Activated CD8-positive, alpha-beta memory T cell treated with anti-CD3 and anti-CD28 coated beads for 36 hours (primary cell): ENCODE results near the gene PRDM16. TPM values are rescaled to one million over a fixed set of nuclear protein-coding genes. Genes with fewer than 3 reads are reported as not detected.

Experiments used
- CTCF ChIA-PET: fragments of 350-600 bp; sonication (Branson Sonifier 250); formaldehyde crosslinking; loops from one replicate; lab custom pipeline; 2021; ENCODE audit warnings: antibody characterized with exemption; lab: Charles Lee
- POLR2A ChIA-PET: fragments of 350-600 bp; sonication (Branson Sonifier 250); formaldehyde crosslinking; loops from one replicate; lab custom pipeline; 2021; ENCODE audit warnings: antibody characterized with exemption; lab: Charles Lee
- total RNA-seq, 2 experiments: library from RNA; stranded (reverse); gene quantifications; one replicate each; pipeline ENCODE4 v1.2.3, GENCODE V29; 2021

Gene PRDM16
- total RNA-seq, 2 experiments from 2014 or later = not detected

DNA sequence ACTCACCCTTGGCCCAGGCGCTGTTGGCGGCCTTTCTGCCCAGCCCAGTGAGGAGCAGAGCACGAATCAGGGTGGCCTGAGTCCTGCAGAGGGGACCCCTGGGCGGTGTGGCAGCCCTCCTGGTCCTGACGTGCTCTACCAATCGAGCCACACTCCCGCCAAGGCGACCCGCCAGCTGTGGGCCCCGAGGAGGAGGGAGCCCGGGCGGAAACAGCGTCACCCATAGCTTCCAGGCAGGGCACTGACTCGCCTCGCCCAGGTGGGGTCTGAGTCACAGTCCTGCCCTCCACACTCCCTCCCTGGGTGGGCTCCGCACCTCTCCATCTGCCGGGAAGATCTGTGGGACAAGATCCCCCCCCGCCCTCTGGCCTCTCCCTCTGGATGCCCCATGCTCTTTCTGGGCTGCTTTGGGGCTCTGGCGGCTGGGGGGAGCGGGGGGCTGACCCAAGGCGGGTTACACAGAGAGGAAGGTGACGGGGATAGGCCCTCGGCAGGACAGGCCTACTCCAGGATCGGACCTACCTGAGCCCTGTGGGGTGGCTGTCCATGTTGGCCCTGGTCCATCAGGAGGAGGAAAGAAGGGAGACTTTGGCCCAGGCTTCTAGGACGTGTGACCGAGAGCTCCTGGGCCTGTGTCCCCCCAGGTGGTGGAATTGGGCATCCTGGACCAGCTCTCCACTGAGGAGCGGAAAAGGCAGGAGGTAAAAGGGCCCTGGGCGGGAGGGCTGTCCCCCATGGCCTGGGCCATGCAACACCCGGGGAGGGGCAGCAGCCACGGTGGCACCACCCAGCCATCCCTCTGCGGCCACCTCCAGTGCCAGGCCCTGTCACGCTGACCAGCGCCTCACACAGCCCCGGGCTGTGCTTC is 399.5 kb downstream of the PRDM16 start:
- ChIA-PET CTCF (no interaction called here), POLR2A (no interaction called here)

DNA sequence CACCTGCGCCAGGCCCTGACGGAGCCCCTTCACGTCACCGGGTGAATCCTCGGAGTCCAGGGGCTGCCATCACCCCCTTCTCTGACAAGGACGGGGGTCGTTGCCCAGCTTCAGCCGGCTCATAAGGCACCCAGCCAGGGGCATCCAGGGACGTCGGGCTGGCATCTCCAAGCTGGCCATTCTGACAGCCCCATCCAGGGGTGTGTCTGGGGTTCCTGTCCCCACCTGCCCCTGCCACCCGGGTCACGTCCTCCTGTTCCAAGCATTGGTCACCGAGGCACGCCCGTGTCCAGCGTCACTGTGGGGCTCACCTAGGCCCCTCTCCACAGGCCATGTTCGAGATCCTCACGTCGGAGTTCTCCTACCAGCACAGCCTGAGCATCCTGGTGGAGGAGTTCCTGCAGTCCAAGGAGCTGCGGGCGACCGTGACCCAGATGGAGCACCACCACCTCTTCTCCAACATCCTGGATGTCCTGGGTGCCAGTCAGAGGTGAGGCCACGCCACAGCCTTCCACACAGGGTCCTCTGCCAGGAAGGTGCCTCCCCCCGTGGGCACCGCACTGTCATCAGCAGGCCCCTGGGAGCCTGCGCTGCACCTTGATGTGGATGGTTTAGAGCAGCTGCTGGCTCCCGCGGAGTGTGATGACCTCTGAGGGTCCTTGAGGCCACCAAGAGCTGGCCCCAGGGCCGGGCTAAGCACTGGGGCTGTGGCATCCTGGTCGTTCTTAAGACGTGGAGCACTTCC is 400.3 kb downstream of the PRDM16 start:
- POLR2A ChIA-PET = no interaction called here
- CTCF ChIA-PET = no interaction called here

DNA sequence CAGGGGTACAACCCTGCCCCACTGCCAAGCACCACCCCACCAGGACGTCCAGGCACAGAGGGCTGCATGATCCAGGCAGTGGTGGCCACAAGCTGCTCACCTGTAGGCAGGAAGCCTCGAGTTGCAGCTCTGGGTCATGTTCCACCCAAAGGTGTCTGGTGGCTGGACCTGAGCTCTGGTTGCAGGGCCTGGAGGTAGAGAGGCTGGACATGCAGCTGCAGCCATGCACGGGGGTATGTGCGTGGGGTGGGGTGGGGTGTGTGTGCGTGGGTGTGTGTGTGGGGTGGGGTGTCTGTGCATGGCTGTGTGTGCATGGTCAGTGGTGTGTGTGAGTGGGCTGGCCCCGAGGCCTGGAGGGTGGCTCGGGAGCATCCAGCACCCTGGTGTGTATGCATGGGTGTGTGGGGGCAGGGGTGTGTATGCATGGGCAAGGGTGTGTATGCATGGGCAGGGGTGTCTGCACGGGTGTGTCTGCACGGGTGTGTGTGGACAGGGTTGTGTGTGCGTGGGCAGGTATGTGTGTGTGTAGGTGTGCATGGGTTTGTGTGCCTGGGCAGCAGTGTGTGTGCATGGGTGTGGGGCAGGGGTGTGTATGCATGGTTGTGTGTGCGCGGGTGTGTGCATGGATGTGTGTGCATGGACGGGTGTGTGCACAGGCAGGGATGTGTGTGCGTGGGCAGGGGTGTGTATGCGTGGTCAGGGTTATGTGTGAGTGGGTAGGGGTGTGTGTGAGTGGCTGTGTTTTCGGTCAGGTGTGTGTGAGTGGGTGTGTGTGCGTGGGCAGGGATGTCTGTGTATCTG is 401.0 kb downstream of the PRDM16 start:
- CTCF ChIA-PET = no interaction called here

DNA sequence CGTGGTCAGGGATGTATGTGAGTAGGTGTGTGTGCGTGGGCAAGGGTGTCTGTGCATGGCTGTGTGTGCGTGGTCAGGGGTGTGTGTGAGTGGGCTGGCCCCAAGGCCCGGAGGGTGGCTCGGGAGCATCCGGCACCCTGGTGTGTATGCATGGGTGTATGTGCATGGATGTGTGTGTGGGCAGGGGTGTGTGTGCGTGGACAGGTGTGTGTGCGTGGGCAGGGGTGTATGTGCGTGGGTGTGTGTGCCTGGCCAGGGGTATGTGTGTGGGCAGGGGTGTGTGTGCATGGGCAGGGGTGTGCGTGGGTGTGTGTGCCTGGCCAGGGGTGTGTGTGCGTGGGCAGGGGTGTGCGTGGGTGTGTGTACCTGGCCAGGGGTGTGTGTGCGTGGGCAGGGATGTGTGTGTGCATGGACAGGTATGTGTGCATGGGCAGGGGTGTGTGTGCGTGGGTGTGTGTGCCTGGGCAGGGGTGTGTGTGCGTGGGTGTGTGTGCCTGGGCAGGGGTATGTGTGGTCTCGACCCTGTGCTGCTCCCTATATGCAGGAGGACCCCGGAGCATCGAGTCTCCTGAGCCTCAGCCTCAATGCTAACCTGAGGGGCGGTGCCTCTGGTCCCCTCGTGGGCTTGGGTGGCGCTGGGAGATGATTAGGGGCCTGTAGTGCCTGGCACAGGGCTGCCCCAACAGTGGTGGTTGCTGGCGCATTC is 401.8 kb downstream of the PRDM16 start:
- ChIA-PET CTCF (interaction anchor here (1.0 to 3.6 kb wide), 2 partner anchors 18 to 22 kb away, joined by 3 to 14 read pairs; no protein-coding TSS in a partner anchor), POLR2A (no interaction called here)

More for the DNA sequence above, 401.0 kb downstream of the PRDM16 start:
- POLR2A ChIA-PET = no interaction called here

DNA sequence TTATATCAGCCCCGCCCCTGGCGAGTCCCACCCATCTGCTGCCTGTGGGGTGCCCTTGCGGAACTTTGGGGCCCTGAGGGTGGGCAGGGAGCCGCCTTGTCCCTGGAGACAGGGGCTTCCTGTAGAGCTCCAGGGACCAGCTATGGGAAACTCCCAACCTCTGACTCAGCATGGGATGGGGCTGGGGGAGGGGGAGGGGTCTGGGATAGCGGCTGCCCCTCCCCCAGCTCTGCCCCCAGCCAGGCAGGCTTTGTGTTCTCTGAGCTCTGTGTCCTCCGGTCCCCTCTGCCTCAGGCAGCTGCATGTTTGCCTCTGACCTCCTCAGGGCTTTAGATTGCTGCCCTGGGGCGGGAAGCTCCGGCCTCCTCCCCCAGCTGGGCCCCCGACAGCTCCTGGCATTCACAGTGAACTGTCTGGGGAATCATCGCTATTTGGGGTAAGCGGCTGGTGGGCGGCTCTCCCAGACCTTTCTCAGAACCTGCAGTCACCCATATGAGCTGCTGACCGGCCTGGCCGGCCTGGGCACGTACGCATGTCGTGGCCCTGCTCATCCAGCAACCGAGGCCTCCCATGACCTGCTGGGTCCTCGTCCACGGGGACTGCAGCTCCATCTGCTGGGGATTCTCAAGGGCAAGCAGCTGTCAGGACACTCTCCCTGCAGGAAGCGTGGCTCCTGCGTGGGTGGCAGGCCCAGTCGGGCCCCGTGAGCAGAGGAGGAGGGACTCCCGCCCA is 402.5 kb downstream of the PRDM16 start:
- ChIA-PET POLR2A (no interaction called here), CTCF (interaction anchor here (1.0 to 3.6 kb wide), 2 partner anchors 18 to 21 kb away, joined by 3 to 14 read pairs; no protein-coding TSS in a partner anchor)

DNA sequence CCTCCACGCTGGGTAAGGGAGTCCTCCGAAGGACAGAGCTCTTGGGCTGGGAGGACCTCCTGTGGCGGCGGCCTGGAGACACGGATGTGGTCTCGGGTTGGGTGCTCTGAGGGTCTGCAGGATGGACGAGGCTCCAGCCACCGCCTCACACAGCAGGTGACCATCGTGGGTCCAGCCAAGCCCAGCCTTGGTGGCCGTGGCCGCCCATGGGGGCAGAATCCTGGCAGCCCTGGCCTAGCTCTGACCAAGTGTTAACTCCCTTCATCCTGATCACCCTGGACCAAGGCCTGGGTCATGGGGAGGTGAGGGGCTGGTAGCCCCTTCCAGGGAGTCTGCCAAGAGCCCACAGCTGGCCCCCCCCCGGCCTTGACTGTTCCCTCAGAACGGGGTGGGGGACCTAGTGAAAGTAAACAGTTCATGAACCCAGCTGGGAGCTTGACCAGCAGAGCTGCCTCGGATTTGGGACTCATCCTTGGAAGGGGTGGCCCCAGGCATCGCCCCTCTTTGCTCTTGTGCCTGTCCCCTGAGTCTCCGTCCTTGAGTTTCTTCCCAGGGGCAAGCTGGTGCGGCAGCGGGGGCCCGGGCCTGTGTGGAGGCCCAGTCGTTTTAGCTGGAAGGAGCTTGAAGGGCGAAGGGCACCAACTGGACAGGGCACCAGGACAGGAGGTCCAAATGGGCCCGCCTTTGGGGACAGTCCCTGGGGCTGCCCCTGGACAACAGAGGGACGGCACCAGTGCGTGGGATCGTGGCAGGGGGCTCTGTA is 403.3 kb downstream of the PRDM16 start:
- POLR2A ChIA-PET = no interaction called here

DNA sequence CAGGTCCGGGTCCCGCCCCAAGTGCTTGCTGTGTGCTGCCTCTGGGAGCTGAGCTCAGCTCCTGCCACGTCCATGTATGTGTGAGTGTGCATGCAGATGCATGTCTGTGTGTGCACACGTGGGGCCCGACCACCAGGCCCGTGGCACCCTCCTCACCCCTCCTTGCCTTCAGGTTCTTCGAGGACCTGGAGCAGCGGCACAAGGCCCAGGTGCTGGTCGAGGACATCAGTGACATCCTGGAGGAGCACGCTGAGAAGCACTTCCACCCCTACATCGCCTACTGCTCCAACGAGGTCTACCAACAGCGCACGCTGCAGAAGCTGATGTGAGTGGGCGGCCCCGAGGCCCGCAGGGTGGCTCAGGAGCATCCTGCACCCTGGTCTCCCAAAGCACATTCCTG is 403.9 kb downstream of the PRDM16 start:
- ChIA-PET POLR2A (no interaction called here), CTCF (interaction anchor here (3.6 kb wide), 1 partner anchor 20 kb away, joined by 14 read pairs; no protein-coding TSS in a partner anchor)

More for the DNA sequence above, 403.3 kb downstream of the PRDM16 start:
- CTCF ChIA-PET = interaction anchor here (1.0 to 3.6 kb wide), 2 partner anchors 19 to 20 kb away, joined by 3 to 14 read pairs; no protein-coding TSS in a partner anchor

DNA sequence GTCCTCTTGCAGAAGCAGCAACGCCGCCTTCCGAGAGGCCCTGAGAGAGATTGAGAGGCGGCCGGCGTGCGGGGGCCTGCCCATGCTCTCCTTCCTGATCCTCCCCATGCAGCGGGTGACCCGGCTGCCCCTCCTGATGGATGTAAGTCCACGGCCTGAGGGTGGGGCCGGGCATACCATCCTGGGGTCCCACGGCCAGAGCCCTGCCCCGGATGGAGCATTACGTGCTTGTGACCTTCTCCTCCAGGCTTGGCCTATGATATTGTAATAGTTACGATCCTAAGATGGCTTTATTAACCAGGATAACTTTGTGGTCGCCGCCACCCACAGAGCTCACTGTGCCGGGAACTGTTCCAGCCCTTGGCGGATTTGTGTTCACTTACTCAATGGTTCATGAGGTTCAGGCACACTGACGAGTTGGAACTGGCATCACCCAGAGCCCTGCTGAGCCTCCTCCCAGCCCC is 404.4 kb downstream of the PRDM16 start:
- CTCF ChIA-PET = interaction anchor here (3.6 kb wide), 1 partner anchor 20 kb away, joined by 14 read pairs; no protein-coding TSS in a partner anchor
- POLR2A ChIA-PET = no interaction called here

DNA sequence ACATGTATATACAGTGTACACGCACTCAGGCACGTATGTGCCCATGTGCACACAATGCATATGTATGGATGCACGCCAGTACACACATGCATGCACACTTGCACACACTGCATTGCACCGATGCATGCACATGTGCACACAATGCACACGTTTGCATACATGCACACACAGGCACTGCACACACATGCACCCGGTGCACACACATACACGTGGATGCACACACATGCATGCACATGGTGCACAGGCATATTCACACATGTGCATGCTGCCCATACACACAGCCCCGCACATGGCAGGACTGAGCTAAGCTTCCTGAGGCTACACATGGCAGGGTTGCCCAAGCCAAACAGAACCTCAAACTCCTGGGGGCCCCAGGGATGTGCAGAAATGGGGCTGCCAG is 405.0 kb downstream of the PRDM16 start:
- CTCF ChIA-PET = interaction anchor here (3.6 kb wide), 1 partner anchor 21 kb away, joined by 14 read pairs; no protein-coding TSS in a partner anchor
- POLR2A ChIA-PET = no interaction called here

DNA sequence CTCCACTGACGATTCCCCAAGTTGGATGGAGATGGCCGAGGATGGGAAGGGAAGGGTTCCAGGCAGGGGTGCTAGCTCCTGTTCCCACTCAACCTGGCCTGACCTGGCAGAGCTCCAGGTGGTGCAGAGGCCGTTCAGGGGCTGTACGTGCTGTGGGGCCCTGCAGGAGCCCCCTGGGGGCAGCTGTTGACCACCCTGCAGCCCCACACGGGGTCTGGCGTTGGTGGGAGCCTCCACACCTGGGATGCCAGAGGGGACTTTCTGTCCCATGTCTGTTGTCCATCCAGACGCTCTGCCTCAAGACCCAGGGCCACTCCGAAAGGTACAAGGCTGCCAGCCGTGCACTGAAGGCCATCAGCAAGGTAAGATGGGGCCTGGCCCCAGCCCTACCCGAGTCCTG is 405.4 kb downstream of the PRDM16 start:
- POLR2A ChIA-PET = no interaction called here
- CTCF ChIA-PET = interaction anchor here (3.6 kb wide), 1 partner anchor 21 kb away, joined by 14 read pairs; no protein-coding TSS in a partner anchor

DNA sequence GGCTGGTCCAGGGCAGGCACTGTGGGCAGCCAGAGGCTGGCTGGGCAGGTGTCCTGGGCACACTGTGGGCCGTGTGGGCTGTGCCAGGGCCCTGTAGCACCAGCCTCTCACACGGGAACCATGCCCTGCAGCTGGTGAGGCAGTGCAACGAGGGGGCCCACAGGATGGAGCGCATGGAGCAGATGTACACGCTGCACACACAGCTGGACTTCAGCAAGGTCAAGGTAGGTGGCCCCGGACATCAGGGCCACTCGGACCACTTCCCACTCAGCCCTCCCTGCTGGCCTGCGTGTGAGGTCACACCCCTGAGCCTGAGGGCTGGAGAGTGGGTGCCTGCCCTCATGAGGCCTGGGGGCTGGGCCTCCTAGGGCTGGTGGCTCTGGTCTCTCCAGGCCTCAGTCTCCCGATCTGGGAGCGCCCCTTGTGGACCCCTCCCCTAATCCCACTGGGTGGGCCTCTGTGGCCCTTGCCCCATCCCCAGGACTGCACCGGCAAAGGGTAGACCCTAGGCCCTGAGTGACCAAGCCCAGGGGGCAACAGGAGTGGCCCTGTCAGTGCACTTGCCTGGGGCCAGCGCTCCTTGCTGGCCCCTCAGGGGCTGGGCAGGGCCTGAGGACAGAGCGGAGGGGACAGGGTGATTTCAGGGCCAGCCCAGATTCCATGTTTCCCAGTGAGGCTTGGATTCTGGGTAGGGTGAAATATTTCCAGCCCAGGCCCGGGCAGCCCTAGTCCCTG is 407.0 kb downstream of the PRDM16 start:
- ChIA-PET CTCF (no interaction called here), POLR2A (no interaction called here)

DNA sequence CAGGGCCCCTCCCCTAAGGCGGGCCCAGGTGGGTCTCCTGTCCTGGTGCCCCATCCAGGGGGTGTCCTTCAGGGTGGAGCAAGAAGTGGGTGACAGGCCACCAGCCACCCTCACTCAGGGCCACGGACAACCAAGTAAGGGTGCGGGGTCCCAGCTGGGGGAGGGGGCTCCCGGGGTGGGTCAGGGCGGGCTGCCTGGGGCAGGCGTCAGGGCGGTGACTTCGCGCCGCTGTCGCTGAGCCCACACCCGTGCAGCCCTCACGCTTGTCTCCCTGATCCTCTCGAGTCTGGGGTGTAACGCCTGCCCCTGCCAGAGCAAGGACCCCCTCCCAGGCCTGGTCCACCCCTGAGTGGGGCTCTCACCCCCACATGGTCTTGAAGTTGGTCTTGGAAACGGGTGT is 407.7 kb downstream of the PRDM16 start:
- CTCF ChIA-PET = no interaction called here

DNA sequence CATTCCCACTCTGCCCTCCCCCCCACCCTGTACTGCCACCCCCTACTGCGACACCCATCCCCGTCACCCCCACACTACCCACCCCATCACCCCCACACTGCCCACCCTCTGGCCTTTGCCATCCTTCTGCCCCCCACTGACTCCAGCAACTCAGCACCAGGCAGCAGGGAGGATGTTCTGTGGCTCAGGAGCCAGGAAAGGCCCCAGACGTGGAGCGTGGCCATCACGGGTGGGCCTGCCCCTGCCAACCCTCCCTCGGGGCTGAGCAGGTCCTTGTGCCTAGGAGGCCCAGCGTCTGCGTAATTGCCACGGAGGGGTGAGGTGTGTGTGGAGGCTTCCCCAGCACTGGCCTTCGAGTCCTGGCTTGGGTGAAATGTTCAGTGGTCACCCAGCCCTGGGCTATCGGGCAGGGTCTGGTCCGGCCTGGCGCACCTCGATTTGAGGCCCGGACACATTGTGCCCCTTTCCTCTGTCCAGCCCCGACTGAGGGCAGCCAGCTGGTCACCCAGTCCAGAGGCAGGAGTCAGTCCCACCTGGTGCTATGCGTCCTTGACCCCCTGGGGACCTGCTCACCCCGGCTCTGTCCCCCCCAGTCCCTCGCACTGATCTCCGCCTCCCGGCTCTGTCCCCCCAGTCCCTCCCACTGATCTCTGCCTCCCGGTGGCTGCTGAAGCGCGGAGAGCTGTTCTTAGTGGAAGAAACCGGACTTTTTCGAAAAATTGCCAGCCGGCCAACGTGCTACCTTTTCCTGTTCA is 408.4 kb downstream of the PRDM16 start:
- CTCF ChIA-PET = interaction anchor here (1.0 kb wide), 1 partner anchor 24 kb away, joined by 3 read pairs; no protein-coding TSS in a partner anchor
- POLR2A ChIA-PET = no interaction called here

More for the DNA sequence above, 407.7 kb downstream of the PRDM16 start:
- POLR2A ChIA-PET = no interaction called here

DNA sequence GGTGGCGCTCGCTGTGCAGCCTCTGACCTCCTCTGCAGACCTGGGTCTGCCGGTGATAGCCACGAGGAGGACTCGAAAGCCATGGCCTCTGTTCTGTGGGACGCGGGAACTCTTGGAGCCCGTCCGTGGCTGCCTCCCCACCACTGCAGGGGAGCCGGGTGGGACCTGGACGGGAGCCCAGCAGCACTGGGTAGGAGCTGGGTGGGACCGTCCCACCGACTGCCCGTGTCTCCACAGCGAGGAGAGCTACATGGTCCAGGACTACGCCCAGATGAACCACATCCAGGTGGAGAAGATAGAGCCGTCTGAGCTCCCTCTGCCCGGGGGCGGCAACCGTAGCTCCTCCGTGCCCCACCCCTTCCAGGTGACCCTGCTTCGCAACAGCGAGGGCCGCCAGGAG is 409.2 kb downstream of the PRDM16 start:
- ChIA-PET POLR2A (no interaction called here), CTCF (interaction anchor here (1.0 kb wide), 1 partner anchor 25 kb away, joined by 3 read pairs; no protein-coding TSS in a partner anchor)

DNA sequence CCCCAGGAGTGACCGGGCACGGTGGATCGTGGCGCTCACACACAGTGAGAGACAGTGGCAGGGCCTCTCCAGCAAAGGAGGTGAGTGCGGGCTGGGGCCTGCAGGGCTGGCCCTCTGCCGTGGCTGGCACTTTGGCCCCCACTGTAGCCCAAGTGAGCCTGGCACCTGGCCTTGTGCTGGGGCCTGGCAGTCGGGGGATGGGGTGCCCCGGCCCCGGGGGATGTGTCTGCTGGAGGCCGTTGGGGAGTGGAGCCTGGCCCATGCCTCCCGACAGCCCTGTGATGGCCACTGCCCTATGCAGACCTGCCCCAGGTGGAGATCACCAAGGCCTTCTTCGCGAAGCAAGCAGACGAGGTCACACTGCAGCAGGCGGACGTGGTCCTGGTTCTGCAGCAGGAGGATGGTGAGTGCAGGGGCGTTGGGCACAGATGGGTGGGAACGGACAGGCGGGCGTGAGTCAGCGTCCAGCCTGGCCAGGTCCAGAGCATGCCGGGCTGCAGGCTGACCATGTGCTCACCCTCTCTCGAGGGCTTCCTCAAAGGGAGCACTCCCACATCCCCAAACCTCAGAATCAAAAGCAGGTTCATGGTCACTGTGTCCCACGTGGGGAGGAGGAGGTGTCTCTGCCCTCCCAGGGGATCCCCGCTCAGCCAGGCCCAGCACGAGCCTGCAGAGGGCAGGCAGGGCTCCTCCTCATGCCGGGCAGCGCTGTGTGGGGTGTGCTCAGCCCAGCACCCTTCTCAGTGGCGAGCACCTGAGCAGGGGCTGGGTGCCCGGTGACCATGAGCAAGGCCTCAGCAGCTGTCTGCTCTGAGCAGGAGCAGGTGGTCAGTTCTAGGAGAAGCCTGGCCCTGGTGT is 410.7 kb downstream of the PRDM16 start:
- CTCF ChIA-PET = interaction anchor here (3.8 kb wide), 1 partner anchor 26 kb away, joined by 13 read pairs; the partner anchor contains the start of gene ARHGEF16
- POLR2A ChIA-PET = no interaction called here
